Hepatocyte (in vitro differentiated cells): ENCODE measurements around the gene SPO11. TPM values are rescaled to one million over a fixed set of nuclear protein-coding genes. Genes with fewer than 3 reads are reported as not detected.
"Not testable (repeated sequence)": the region's sequence is repeated elsewhere in the genome, so short reads cannot be mapped to it uniquely, and the experiment has no call there.

ENCODE experiments used
- DNase-seq: peaks from one replicate; pipeline ENCODE4 v3.0.0-alpha.2; 2016; ENCODE audit warnings: low spot score
- H2AFZ ChIP-seq: fragments of 200-600 bp; sonication (generic); 2 replicates; pipeline ENCODE4 v1.6.0; 2016; ENCODE audit warnings: antibody characterized with exemption, mild to moderate bottlenecking
- H3K27ac ChIP-seq: fragments of 200-600 bp; sonication (generic); 2 replicates; pipeline ENCODE4 v1.5.1; 2016; ENCODE audit warnings: mild to moderate bottlenecking
- H3K27me3 ChIP-seq: fragments of 200-600 bp; sonication (generic); 2 replicates; pipeline ENCODE4 v1.6.1; 2016
- H3K36me3 ChIP-seq: fragments of 200-600 bp; sonication (generic); replicated peaks from 2 replicates; pipeline ENCODE4 v1.5.1; 2016; ENCODE audit warnings: low read depth; ENCODE audit not compliant: insufficient read depth
- H3K4me1 ChIP-seq: fragments of 200-600 bp; sonication (generic); 2 replicates; pipeline ENCODE4 v1.5.1; 2016; ENCODE audit warnings: mild to moderate bottlenecking, moderate library complexity; ENCODE audit not compliant: insufficient read depth
- H3K4me2 ChIP-seq: fragments of 200-600 bp; sonication (generic); 2 replicates; pipeline ENCODE4 v1.6.0; 2016
- H3K4me3 ChIP-seq: fragments of 200-600 bp; sonication (generic); 2 replicates; pipeline ENCODE4 v1.5.1; 2016; ENCODE audit warnings: mild to moderate bottlenecking
- H3K79me2 ChIP-seq: fragments of 200-600 bp; sonication (generic); 2 replicates; pipeline ENCODE4 v1.6.0; 2017; ENCODE audit warnings: mild to moderate bottlenecking
- H3K9me2 ChIP-seq: fragments of 200-600 bp; sonication (generic); replicated peaks from 2 replicates; pipeline ENCODE4 v1.6.0; 2017; ENCODE audit warnings: mild to moderate bottlenecking; ENCODE audit not compliant: insufficient read depth
- H3K9me3 ChIP-seq: fragments of 200-600 bp; sonication (generic); 2 replicates; pipeline ENCODE4 v1.5.1; 2016; ENCODE audit warnings: low read depth, mild to moderate bottlenecking
- H4K20me1 ChIP-seq: fragments of 200-600 bp; sonication (generic); 2 replicates; pipeline ENCODE4 v1.6.0; 2016; ENCODE audit warnings: mild to moderate bottlenecking; ENCODE audit not compliant: insufficient read depth, poor library complexity, severe bottlenecking
- EZH2 ChIP-seq: fragments of 200-600 bp; sonication (generic); IDR thresholded peaks from 2 replicates; pipeline ENCODE4 v1.6.1; 2016; ENCODE audit warnings: antibody characterized with exemption, mild to moderate bottlenecking, borderline replicate concordance
- EZH2phosphoT487 ChIP-seq: fragments of 200-600 bp; sonication (generic); IDR thresholded peaks from one replicate; pipeline ENCODE4 v1.6.1; 2018; ENCODE audit warnings: antibody characterized with exemption, mild to moderate bottlenecking, low read depth, moderate library complexity; ENCODE audit not compliant: unreplicated experiment, severe bottlenecking
- WGBS: methylation state at CpG from one replicate; pipeline ENCODE4 v1.1.6; 2016; ENCODE audit warnings: low lambda C conversion rate; ENCODE audit errors: missing lambda C conversion rate; 5-methylcytosine and 5-hydroxymethylcytosine counted together
- polyA plus RNA-seq: library from polyadenylated mRNA; unstranded; fragments of >200 nt; fragmentation: Nextera tagmentation; extraction: Ambion mirVana; gene quantifications from 2 replicates; pipeline ENCODE4 v1.2.1, GENCODE V29; 2016
- total RNA-seq: library from RNA; depleted of rRNA; stranded (reverse); fragments of >200 nt; gene quantifications from 2 replicates; pipeline ENCODE4 v1.2.3, GENCODE V29; 2014
- TF ChIP-seq, protein P1 (sequence below): fragments of 200-600 bp; sonication (generic); IDR thresholded peaks from 2 replicates; pipeline ENCODE4 v1.5.1; 2016; ENCODE audit warnings: antibody characterized with exemption, mild to moderate bottlenecking; ENCODE audit not compliant: poor library complexity

SPO11 gene
- total and polyA plus RNA-seq, 2 experiments from 2014 or later = not detected

- no peak for DNase-seq
- Histone ChIP-seq H3K27ac (no peak overlapping the region), H3K4me1 (no peaks in the 10 kb centered on the region), H3K4me2 (no peak overlapping the region), H3K9me2 (no peaks in the 10 kb centered on the region), H4K20me1 (no peaks in the 10 kb centered on the region), H3K27me3 (no peaks in the 10 kb centered on the region), H3K9me3 (no peaks in the 10 kb centered on the region), H3K4me3 (no peak overlapping the region), H2AFZ (no peak overlapping the region), H3K79me2 (no peaks in the 10 kb centered on the region), H3K36me3 (no peaks in the 10 kb centered on the region)
- TF ChIP-seq EZH2phosphoT487 (no peak), EZH2 (no peak)
- TF ChIP-seq, protein P1, sequence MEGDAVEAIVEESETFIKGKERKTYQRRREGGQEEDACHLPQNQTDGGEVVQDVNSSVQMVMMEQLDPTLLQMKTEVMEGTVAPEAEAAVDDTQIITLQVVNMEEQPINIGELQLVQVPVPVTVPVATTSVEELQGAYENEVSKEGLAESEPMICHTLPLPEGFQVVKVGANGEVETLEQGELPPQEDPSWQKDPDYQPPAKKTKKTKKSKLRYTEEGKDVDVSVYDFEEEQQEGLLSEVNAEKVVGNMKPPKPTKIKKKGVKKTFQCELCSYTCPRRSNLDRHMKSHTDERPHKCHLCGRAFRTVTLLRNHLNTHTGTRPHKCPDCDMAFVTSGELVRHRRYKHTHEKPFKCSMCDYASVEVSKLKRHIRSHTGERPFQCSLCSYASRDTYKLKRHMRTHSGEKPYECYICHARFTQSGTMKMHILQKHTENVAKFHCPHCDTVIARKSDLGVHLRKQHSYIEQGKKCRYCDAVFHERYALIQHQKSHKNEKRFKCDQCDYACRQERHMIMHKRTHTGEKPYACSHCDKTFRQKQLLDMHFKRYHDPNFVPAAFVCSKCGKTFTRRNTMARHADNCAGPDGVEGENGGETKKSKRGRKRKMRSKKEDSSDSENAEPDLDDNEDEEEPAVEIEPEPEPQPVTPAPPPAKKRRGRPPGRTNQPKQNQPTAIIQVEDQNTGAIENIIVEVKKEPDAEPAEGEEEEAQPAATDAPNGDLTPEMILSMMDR = no peak
- 53% methylated on average over 2 of the region's 2 CpGs for WGBS
These were observed 12.1 kb downstream of the SPO11 start for GRCh38 chr20:57341663-57342062.

- H3K27ac ChIP-seq = no peak overlapping the region
- H3K9me3 ChIP-seq = no peaks in the 10 kb centered on the region
- H3K4me3 ChIP-seq = no peak overlapping the region
- no peak for TF ChIP-seq EZH2phosphoT487
- TF ChIP-seq EZH2 = no peak
- TF ChIP-seq, protein P1 = no peak
- no peaks in the 10 kb centered on the region for H4K20me1 ChIP-seq
- H3K4me1 ChIP-seq = no peaks in the 10 kb centered on the region
- no peaks in the 10 kb centered on the region for H3K79me2 ChIP-seq
- H3K4me2 ChIP-seq = no peak overlapping the region
- H2AFZ ChIP-seq = no peak overlapping the region
- 51% methylated on average over 2 of the region's 2 CpGs for WGBS
- no peaks in the 10 kb centered on the region for H3K36me3 ChIP-seq
- DNase-seq = no peak
- H3K9me2 ChIP-seq = no peaks in the 10 kb centered on the region
- no peaks in the 10 kb centered on the region for H3K27me3 ChIP-seq
These were observed 13.2 kb downstream of the SPO11 start for GRCh38 chr20:57342829-57343228.

GRCh38 chr20:57346477-57346876 is 16.9 kb downstream of the SPO11 start:
- 3% methylated on average over 4 of the region's 4 CpGs for WGBS
- H3K36me3 ChIP-seq = no peaks in the 10 kb centered on the region
- H2AFZ ChIP-seq = no peak overlapping the region
- peaks cover 3% of the 10 kb centered on the region for H3K79me2 ChIP-seq
- H3K4me1 ChIP-seq = no peaks in the 10 kb centered on the region
- H3K4me3 ChIP-seq = no peak overlapping the region
- DNase-seq = peak; percentile 85
- H3K9me2 ChIP-seq = no peaks in the 10 kb centered on the region
- H3K9me3 ChIP-seq = no peaks in the 10 kb centered on the region
- no peaks in the 10 kb centered on the region for H4K20me1 ChIP-seq
- H3K4me2 ChIP-seq = no peak overlapping the region
- TF ChIP-seq EZH2phosphoT487 (no peak), EZH2 (no peak)
- TF ChIP-seq, protein P1 = peak; percentile 86
- no peak overlapping the region for H3K27ac ChIP-seq
- H3K27me3 ChIP-seq = no peaks in the 10 kb centered on the region

GRCh38 chr20:57347393-57347792 is 17.8 kb downstream of the SPO11 start:
- Histone ChIP-seq H3K9me3 (no peaks in the 10 kb centered on the region), H3K27me3 (no peaks in the 10 kb centered on the region), H3K36me3 (no peaks in the 10 kb centered on the region), H3K79me2 (peaks cover 12% of the 10 kb centered on the region), H3K4me2 (no peak overlapping the region), H4K20me1 (peaks cover 5% of the 10 kb centered on the region), H3K27ac (no peak overlapping the region), H3K9me2 (no peaks in the 10 kb centered on the region), H2AFZ (no peak overlapping the region), H3K4me3 (no peak overlapping the region), H3K4me1 (no peaks in the 10 kb centered on the region)
- TF ChIP-seq EZH2 = no peak
- no peak for TF ChIP-seq EZH2phosphoT487
- TF ChIP-seq, protein P1 = no peak
- no peak for DNase-seq
- 82% methylated on average over 4 of the region's 4 CpGs for WGBS

DNA sequence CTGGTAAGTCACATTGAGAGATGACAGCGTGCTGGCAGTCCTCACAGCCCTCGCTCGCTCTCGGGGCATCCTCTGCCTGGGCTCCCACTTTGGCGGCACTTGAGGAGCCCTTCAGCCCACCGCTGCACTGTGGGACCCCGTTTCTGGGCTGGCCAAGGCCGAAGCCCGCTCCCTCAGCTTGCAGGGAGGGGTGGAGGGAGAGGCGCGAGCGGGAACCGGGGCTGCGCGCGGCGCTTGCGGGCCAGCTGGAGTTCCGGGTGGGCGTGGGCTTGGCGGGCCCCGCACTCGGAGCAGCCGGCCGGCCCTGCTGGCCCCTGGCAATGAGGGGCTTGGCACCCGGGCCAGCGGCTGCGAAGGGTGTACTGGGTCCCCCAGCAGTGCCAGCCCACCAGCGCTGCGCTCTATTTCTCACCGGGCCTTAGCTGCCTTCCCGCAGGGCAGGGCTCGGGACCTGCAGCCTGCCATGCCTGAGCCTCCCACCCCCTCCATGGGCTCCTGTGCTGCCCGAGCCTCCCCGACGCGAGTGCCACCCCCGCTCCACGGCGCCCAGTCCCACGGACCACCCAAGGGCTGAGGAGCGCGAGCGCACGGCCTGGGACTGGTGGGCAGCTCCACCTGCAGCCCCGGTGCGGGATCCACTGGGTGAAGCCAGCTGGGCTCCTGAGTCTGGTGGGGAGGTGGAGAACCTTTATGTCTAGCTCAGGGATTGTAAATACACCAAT is 18.8 kb downstream of the SPO11 start:
- not testable (repeated sequence) for H3K36me3 ChIP-seq, H3K27me3 ChIP-seq, H3K4me2 ChIP-seq, H3K4me3 ChIP-seq, DNase-seq, H3K9me2 ChIP-seq, H3K4me1 ChIP-seq, H2AFZ ChIP-seq, H3K9me3 ChIP-seq, H3K27ac ChIP-seq, H4K20me1 ChIP-seq
- H3K79me2 ChIP-seq = peaks cover 22% of the 10 kb centered on the region
- 93% methylated on average over 26 of the region's 47 CpGs for WGBS
